Prostate gland (tissue), 2 donors: ENCODE measurements around the gene AFF1. TPM values are rescaled to one million over a fixed set of nuclear protein-coding genes. Genes with fewer than 3 reads are reported as not detected.

Experiments used
- DNase-seq: peaks from one replicate; pipeline ENCODE4 v3.0.0-alpha.2; 2019; ENCODE audit warnings: low spot score
- H3K27ac ChIP-seq, 2 donors: fragments of 200-600 bp; sonication (generic); 2 replicates each; pipeline ENCODE4 v1.5.1; 2017 to 2019
- H3K27me3 ChIP-seq: fragments of 200-600 bp; sonication (generic); replicated peaks from 2 replicates; pipeline ENCODE4 v1.5.1; 2019; ENCODE audit not compliant: insufficient read depth
- H3K36me3 ChIP-seq, 2 donors: fragments of 200-600 bp; sonication (generic); 1 replicate in 1 of 2; 2 replicates in 1 of 2; pipeline versions ENCODE4 v1.5.1 to v1.8.1; 2017 to 2019
- H3K4me1 ChIP-seq: fragments of 200-600 bp; sonication (generic); replicated peaks from 2 replicates; pipeline ENCODE4 v1.5.1; 2019
- H3K4me3 ChIP-seq, 2 donors: fragments of 200-600 bp; sonication (generic); 2 replicates each; pipeline ENCODE4 v1.5.1; 2017 to 2019
- H3K9me3 ChIP-seq: fragments of 200-600 bp; sonication (generic); 2 replicates; pipeline ENCODE4 v1.5.1; 2017
- POLR2A ChIP-seq: fragments of 450-650 bp; IDR thresholded peaks from one replicate; pipeline ENCODE4 v1.6.1; 2016; ENCODE audit warnings: antibody characterized with exemption, mild to moderate bottlenecking
- POLR2AphosphoS5 ChIP-seq: sonication (generic); formaldehyde crosslinking; IDR thresholded peaks from one replicate; pipeline ENCODE4 v1.6.1; 2017; ENCODE audit warnings: antibody characterized with exemption
- WGBS: methylation state at CpG from one replicate; pipeline ENCODE4 v1.1.5; 2018; 5-methylcytosine and 5-hydroxymethylcytosine counted together
- intact Hi-C: fragments of 100-400 bp; cut with DNase I; formaldehyde crosslinking; loops from one replicate; pipeline ENCODE4 v1.14.2; 2022
- total RNA-seq, 2 donors: library from RNA; depleted of rRNA; stranded (reverse); fragments of >200 nt; gene quantifications; one replicate each; pipeline ENCODE4 v1.1.0, GENCODE V29; 2016
- TF ChIP-seq, protein P1 (sequence below), 4 experiments: fragments of 200-600 bp in 2 of 4; fragments of 450-650 bp in 2 of 4; sonication (generic) in 2 of 4; IDR thresholded peaks; 1 replicate in 3 of 4; 2 replicates in 1 of 4; pipeline ENCODE4 v1.5.1; 2016 to 2019; ENCODE audit warnings: antibody characterized with exemption in 4 of 4, mild to moderate bottlenecking in 2 of 4, moderate library complexity in 2 of 4

The AFF1 gene
- total RNA-seq, 2 donors from 2014 or later, result 69.7 to 92.5 TPM

DNA sequence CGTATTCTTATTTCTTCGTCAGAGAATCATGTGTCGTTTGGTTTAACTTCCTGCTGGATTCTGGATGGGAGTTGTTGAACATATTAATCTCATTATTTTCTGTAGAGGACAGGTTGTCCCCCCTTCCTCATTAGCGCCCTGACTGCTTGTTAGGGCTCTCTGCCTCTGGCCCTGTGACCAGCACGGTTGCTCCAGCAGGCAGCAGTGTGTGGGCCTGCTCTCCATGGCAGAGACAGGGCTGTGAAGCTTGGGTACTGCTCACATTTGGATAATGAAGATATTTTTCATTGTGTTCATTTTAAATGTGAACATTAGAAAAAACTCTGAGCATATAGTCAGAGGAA lies 182.9 kb downstream of the AFF1 start:
- Histone ChIP-seq H3K4me3 (no peak overlapping the region), H3K36me3 (peaks cover 0 to 7% of the 10 kb centered on the region in 2 donors), H3K4me1 (peaks cover 19% of the 10 kb centered on the region), H3K27me3 (no peaks in the 10 kb centered on the region), H3K27ac (peak overlapping the region; percentile 68 to 77), H3K9me3 (no peaks in the 10 kb centered on the region)
- WGBS, result 72% methylated on average over 5 of the region's 5 CpGs
- intact Hi-C loops, result no loop called here
- no peak for DNase-seq
- TF ChIP-seq POLR2AphosphoS5 (no peak), POLR2A (no peak)
- TF ChIP-seq, protein P1, sequence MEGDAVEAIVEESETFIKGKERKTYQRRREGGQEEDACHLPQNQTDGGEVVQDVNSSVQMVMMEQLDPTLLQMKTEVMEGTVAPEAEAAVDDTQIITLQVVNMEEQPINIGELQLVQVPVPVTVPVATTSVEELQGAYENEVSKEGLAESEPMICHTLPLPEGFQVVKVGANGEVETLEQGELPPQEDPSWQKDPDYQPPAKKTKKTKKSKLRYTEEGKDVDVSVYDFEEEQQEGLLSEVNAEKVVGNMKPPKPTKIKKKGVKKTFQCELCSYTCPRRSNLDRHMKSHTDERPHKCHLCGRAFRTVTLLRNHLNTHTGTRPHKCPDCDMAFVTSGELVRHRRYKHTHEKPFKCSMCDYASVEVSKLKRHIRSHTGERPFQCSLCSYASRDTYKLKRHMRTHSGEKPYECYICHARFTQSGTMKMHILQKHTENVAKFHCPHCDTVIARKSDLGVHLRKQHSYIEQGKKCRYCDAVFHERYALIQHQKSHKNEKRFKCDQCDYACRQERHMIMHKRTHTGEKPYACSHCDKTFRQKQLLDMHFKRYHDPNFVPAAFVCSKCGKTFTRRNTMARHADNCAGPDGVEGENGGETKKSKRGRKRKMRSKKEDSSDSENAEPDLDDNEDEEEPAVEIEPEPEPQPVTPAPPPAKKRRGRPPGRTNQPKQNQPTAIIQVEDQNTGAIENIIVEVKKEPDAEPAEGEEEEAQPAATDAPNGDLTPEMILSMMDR (IDR thresholded peaks at IDR 0.05), result no peak

DNA sequence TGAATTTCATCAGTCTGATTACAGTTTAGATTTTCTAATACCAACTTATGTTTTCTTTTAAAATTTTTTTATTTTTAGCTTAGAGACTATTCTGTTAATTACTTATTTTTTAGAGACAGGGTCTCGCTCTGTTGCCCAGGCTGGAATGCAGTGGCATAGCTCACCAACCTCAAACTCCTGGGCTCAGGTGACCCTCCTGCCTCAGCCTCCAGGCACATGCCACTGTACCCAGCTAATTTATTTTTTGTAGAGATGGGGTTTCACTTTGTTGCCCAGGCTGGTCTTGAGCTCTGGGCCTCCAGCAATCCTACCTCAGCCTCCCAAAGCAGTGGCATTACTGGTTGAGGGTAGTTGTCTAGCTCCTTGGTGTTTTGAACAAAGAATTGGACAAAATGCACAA lies 183.6 kb downstream of the AFF1 start:
- Histone ChIP-seq H3K27ac (peak overlapping the region; percentile 68 to 77), H3K36me3 (peaks cover 0 to 7% of the 10 kb centered on the region in 2 donors), H3K27me3 (no peaks in the 10 kb centered on the region), H3K4me3 (no peak overlapping the region), H3K4me1 (peaks cover 19% of the 10 kb centered on the region), H3K9me3 (no peaks in the 10 kb centered on the region)
- DNase-seq, result no peak
- TF ChIP-seq POLR2A, result no peak
- no peak for TF ChIP-seq POLR2AphosphoS5
- TF ChIP-seq, protein P1 (IDR thresholded peaks at IDR 0.05), result no peak
- intact Hi-C loops, result no loop called here
- 97% methylated on average over 1 of the region's 1 CpG for WGBS

DNA sequence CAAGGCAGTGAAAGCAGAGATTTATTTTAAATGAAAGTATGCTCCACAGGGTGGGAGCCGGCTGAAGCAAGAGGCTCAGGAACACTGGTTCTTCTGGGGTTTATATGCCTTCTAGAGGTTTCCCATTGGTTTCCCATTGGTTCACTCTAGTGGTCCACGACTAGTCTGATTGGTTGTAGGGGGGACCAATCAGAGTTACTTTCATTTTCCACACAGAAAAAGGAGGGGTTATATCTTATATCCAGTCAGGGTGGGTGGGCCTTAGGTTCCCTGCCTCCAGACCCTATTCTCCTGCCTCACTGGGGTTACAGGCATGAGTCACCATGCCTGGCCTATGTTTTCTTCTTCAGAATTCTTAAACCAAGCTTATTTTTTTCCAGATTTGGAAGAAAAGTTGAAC lies 184.0 kb downstream of the AFF1 start:
- H3K9me3 ChIP-seq, result no peaks in the 10 kb centered on the region
- H3K4me1 ChIP-seq, result peaks cover 19% of the 10 kb centered on the region
- H3K4me3 ChIP-seq, result no peak overlapping the region
- DNase-seq, result no peak
- TF ChIP-seq POLR2AphosphoS5 (no peak), POLR2A (no peak)
- TF ChIP-seq, protein P1 (IDR thresholded peaks at IDR 0.05), result no peak
- H3K27me3 ChIP-seq, result no peaks in the 10 kb centered on the region
- H3K36me3 ChIP-seq, result peaks cover 0 to 7% of the 10 kb centered on the region in 2 donors
- intact Hi-C loops, result no loop called here
- WGBS, result 85% methylated on average over 2 of the region's 2 CpGs
- H3K27ac ChIP-seq, result peak overlapping the region; percentile 77 to 79

DNA sequence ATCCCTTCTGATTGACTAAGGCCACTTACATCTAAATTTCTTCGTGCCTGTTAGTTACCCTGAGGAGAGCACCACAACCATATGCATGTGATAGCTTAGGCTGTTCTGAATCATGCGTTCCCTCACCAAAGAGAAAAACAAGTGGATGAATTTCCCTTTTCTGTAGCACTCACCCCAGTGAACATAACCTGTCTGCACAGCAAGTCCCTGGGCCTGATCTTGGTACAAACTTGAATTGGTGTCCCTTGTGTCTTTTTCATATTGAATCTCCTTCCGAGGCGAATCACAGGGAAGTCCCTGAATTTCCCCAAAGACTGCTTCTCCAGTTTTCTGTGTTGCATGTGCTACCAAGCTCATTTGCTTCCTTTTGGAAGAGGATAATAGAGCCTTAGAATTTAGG lies 185.2 kb downstream of the AFF1 start:
- Histone ChIP-seq H3K9me3 (no peaks in the 10 kb centered on the region), H3K4me1 (peaks cover 19% of the 10 kb centered on the region), H3K27me3 (no peaks in the 10 kb centered on the region), H3K4me3 (no peak overlapping the region), H3K27ac (peak overlapping the region; percentile 77 to 79), H3K36me3 (peaks cover 0 to 3% of the 10 kb centered on the region in 2 donors)
- no peak for DNase-seq
- TF ChIP-seq POLR2A, result no peak
- no peak for TF ChIP-seq POLR2AphosphoS5
- TF ChIP-seq, protein P1 (IDR thresholded peaks at IDR 0.05), result no peak
- intact Hi-C loops, result no loop called here
- 61% methylated on average over 4 of the region's 4 CpGs for WGBS

DNA sequence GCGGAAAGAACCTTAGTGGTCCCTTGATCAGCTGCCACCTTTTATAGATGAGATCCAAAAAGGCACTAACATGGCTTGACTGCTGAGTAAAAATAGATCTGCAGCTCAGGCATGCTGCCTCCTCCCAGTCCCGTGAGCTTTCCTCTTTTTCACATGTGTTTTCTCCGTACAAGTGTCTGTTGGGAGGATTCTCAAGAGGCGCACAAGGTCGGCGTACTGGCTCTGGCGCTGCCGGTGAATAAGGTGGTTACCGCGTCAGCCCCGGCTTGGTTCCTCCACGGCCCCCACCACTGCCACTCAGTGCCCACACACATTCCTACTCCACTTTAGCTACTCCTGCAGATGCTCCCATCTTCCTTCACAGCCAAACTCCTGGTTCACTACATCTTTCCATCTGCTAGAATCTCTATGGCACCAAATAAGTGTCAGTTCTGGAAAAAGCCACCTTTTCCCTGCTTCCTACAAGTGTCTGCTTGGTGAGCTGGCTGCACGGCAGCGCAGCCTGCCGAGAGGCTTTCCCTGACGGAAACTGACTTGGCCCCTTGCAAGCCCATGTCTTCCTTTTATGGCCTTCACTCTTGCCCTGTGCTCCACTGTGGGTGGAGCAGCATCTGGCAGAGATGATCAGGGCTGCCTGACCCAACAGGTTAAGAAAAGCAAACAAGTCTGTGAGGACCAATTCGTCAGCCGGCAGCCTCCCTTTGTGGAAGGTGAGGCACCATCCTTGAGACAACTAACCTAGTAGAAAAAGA lies 185.8 kb downstream of the AFF1 start:
- Histone ChIP-seq H3K4me3 (no peak overlapping the region), H3K27ac (peak overlapping the region; percentile 77 to 79), H3K4me1 (peaks cover 19% of the 10 kb centered on the region), H3K27me3 (no peaks in the 10 kb centered on the region), H3K36me3 (no peaks in the 10 kb centered on the region), H3K9me3 (no peaks in the 10 kb centered on the region)
- 39% methylated on average over 18 of the region's 18 CpGs for WGBS
- peak; percentile 93 for DNase-seq
- TF ChIP-seq POLR2A (peak; percentile 41), POLR2AphosphoS5 (peak; percentile 89)
- TF ChIP-seq, protein P1 (IDR thresholded peaks at IDR 0.05), result peak in 1 of 4 experiments; percentile 27
- intact Hi-C loops, result no loop called here
